Fibroblast of lung (primary cell): ENCODE data around the gene ENOX1. TPM values are rescaled to one million over a fixed set of nuclear protein-coding genes. Genes with fewer than 3 reads are reported as not detected.
A peak's percentile ranks its signal among the peaks of the same experiment; 100 is the strongest.
"Not testable (repeated sequence)": the region's sequence is repeated elsewhere in the genome, so short reads cannot be mapped to it uniquely, and the experiment has no call there.

Experiments
- DNase-seq, 2 donors: peaks; one replicate each; pipeline versions ENCODE4 v3.0.0 to v3.0.0-alpha.2; 2010; ENCODE audit warnings: low read depth in 2 of 2
- H2AFZ ChIP-seq: 2 replicates; pipeline ENCODE4 v1.5.1; 2012; ENCODE audit warnings: low read length, control low read depth, inconsistent platforms
- H3K27ac ChIP-seq: 2 replicates; pipeline ENCODE4 v1.5.1; 2011; ENCODE audit warnings: low read length, control low read depth; ENCODE audit not compliant: insufficient read depth
- H3K27me3 ChIP-seq: 2 replicates; pipeline ENCODE4 v1.5.1; 2011; ENCODE audit warnings: mild to moderate bottlenecking, low read length; ENCODE audit not compliant: control insufficient read depth, insufficient read depth
- H3K36me3 ChIP-seq: 2 replicates; pipeline ENCODE4 v1.5.1; 2011; ENCODE audit warnings: low read length; ENCODE audit not compliant: control insufficient read depth, insufficient read depth
- H3K4me1 ChIP-seq: 2 replicates; pipeline ENCODE4 v1.5.1; 2011; ENCODE audit warnings: low read length; ENCODE audit not compliant: control insufficient read depth, insufficient read depth; ENCODE audit errors: extremely low read depth
- H3K4me2 ChIP-seq: 2 replicates; pipeline ENCODE4 v1.5.1; 2011; ENCODE audit warnings: low read length, control low read depth; ENCODE audit not compliant: insufficient read depth; ENCODE audit errors: extremely low read depth
- H3K4me3 ChIP-seq, 4 experiments: fragments of 200-600 bp in 1 of 4; sonication (generic) in 1 of 4; replicated peaks in 1 of 4; 2 replicates each; pipeline ENCODE4 v1.5.1; 2011 to 2016; ENCODE audit warnings: low read length in 4 of 4, low read depth in 3 of 4, mild to moderate bottlenecking in 3 of 4, control low read depth in 2 of 4, inconsistent platforms in 1 of 4, mixed read lengths in 1 of 4; ENCODE audit not compliant: insufficient read depth in 1 of 4; ENCODE audit errors: control extremely low read depth in 1 of 4
- H3K79me2 ChIP-seq: 2 replicates; pipeline ENCODE4 v1.5.1; 2012; ENCODE audit warnings: mild to moderate bottlenecking, low read length, inconsistent platforms; ENCODE audit not compliant: control insufficient read depth, insufficient read depth
- H3K9ac ChIP-seq: 2 replicates; pipeline ENCODE4 v1.5.1; 2011; ENCODE audit warnings: mild to moderate bottlenecking, low read length, control low read depth; ENCODE audit not compliant: insufficient read depth
- H3K9me3 ChIP-seq: 2 replicates; pipeline ENCODE4 v1.5.1; 2012; ENCODE audit warnings: low read depth, low read length; ENCODE audit not compliant: control insufficient read depth, insufficient read depth
- H4K20me1 ChIP-seq: 2 replicates; pipeline ENCODE4 v1.5.1; 2011; ENCODE audit warnings: low read length; ENCODE audit not compliant: control insufficient read depth, insufficient read depth; ENCODE audit errors: extremely low read depth
- CTCF ChIP-seq, 2 donors: IDR thresholded peaks in 1 of 2; conservative IDR thresholded peaks in 1 of 2; 1 replicate in 1 of 2; 2 replicates in 1 of 2; pipeline ENCODE4 v1.5.1; 2011 to 2012; ENCODE audit warnings: low read length in 2 of 2, control low read depth in 1 of 2, inconsistent platforms in 1 of 2, low read depth in 1 of 2, mild to moderate bottlenecking in 1 of 2
- EZH2 ChIP-seq: IDR thresholded peaks from 2 replicates; pipeline ENCODE4 v1.5.1; 2012; ENCODE audit warnings: low read length, control low read depth, mild to moderate bottlenecking; ENCODE audit errors: missing control alignments
- polyA plus RNA-seq, 2 donors: library from polyadenylated mRNA; depleted of rRNA in 1 of 2; stranded (reverse) in 1 of 2; unstranded in 1 of 2; fragments of >200 nt; gene quantifications; 2 replicates each; pipeline ENCODE4 v1.2.1, GENCODE V29; 2011 to 2012; ENCODE audit warnings: missing spikeins in 1 of 2
- total RNA-seq: library from RNA; depleted of rRNA; stranded (reverse); fragments of >200 nt; gene quantifications from 2 replicates; pipeline ENCODE4 v1.2.1, GENCODE V29; 2014

ENOX1 gene
- total and polyA plus RNA-seq, 2 donors (not counting 1 experiment from before 2014, with no cell fraction given): 3.5 to 7.6 TPM

- Histone ChIP-seq H3K4me2 (no peak overlapping the region), H2AFZ (no peak overlapping the region), H3K4me1 (no peaks in the 10 kb centered on the region), H3K9ac (no peak overlapping the region), H3K4me3 (no peak overlapping the region), H3K27me3 (no peaks in the 10 kb centered on the region), H3K36me3 (no peaks in the 10 kb centered on the region), H3K79me2 (no peaks in the 10 kb centered on the region), H3K9me3 (no peaks in the 10 kb centered on the region), H3K27ac (no peak overlapping the region), H4K20me1 (no peaks in the 10 kb centered on the region)
- DNase-seq: peak; percentile 82 to 83
- TF ChIP-seq EZH2: no peak
- TF ChIP-seq CTCF (conservative IDR thresholded peaks at IDR 0.05 in 1 of 2, IDR thresholded peaks at IDR 0.05 in 1 of 2; ENCODE audit: low read depth in 1 of 2, low read length in 2 of 2): no peak
Observed at GRCh38 chr13:43830497-43830881, 43.7 kb upstream of the ENOX1 start.

GRCh38 chr13:43824656-43825055 lies 37.9 kb upstream of the ENOX1 start:
- H3K4me3 ChIP-seq, H3K9ac ChIP-seq, H3K36me3 ChIP-seq, H3K27me3 ChIP-seq, H4K20me1 ChIP-seq, H3K27ac ChIP-seq, H3K4me2 ChIP-seq, H2AFZ ChIP-seq, H3K79me2 ChIP-seq, H3K9me3 ChIP-seq, H3K4me1 ChIP-seq: not testable (repeated sequence)
- DNase-seq: peak in 1 of 2 donors; percentile 68

GRCh38 chr13:43822969-43823368 lies 36.2 kb upstream of the ENOX1 start:
- no peak overlapping the region for H3K4me3 ChIP-seq
- H3K4me1 ChIP-seq: no peaks in the 10 kb centered on the region
- no peak overlapping the region for H3K4me2 ChIP-seq
- H3K79me2 ChIP-seq: no peaks in the 10 kb centered on the region
- no peaks in the 10 kb centered on the region for H3K36me3 ChIP-seq
- no peak for DNase-seq
- H3K9me3 ChIP-seq: no peaks in the 10 kb centered on the region
- no peak overlapping the region for H3K9ac ChIP-seq
- H3K27me3 ChIP-seq: no peaks in the 10 kb centered on the region
- TF ChIP-seq CTCF (conservative IDR thresholded peaks at IDR 0.05 in 1 of 2, IDR thresholded peaks at IDR 0.05 in 1 of 2; ENCODE audit: low read depth in 1 of 2, low read length in 2 of 2) (no peak), EZH2 (no peak)
- H2AFZ ChIP-seq: no peak overlapping the region
- no peak overlapping the region for H3K27ac ChIP-seq
- no peaks in the 10 kb centered on the region for H4K20me1 ChIP-seq
